Neural cell (in vitro differentiated cells): ENCODE results near the gene CLIP1. TPM values are rescaled to one million over a fixed set of nuclear protein-coding genes. Genes with fewer than 3 reads are reported as not detected.

Source experiments
- H2AFZ ChIP-seq: fragments of 200-600, 300-800 bp; sonication (generic), shearing (Covaris generic); 2 replicates; pipeline ENCODE4 v1.6.0; 2014; ENCODE audit warnings: low read depth, mild to moderate bottlenecking, antibody characterized with exemption, low read length, moderate library complexity
- H3F3A ChIP-seq: fragments of 200-600 bp; shearing (Covaris generic); 2 replicates; pipeline ENCODE4 v1.6.1; 2016; ENCODE audit warnings: mild to moderate bottlenecking, moderate library complexity, mixed read lengths, antibody characterized with exemption, low read length; ENCODE audit not compliant: insufficient read depth, poor library complexity, severe bottlenecking
- H3K27ac ChIP-seq: fragments of 200-600, 300-800 bp; sonication (generic), shearing (Covaris generic); 2 replicates; pipeline ENCODE4 v1.5.1; 2014; ENCODE audit warnings: mild to moderate bottlenecking, low read length, moderate library complexity
- H3K27me3 ChIP-seq: fragments of 300-800, 200-600 bp; sonication (generic), shearing (Covaris generic); 2 replicates; pipeline ENCODE4 v1.6.0; 2014; ENCODE audit warnings: mild to moderate bottlenecking, low read depth, low read length, moderate library complexity; ENCODE audit not compliant: insufficient read depth
- H3K36me3 ChIP-seq: fragments of 300-800, 200-600 bp; sonication (generic), shearing (Covaris generic); 2 replicates; pipeline ENCODE4 v1.5.1; 2014; ENCODE audit warnings: mild to moderate bottlenecking, antibody characterized with exemption, low read length, moderate library complexity; ENCODE audit not compliant: insufficient read depth
- H3K4me2 ChIP-seq: fragments of 300-800, 200-600 bp; sonication (generic), shearing (Covaris generic); 2 replicates; pipeline ENCODE4 v1.6.0; 2014; ENCODE audit warnings: mild to moderate bottlenecking, low read length
- H3K4me3 ChIP-seq: fragments of 300-800, 200-600 bp; sonication (generic), shearing (Covaris generic); 2 replicates; pipeline ENCODE4 v1.5.1; 2014; ENCODE audit warnings: mild to moderate bottlenecking, low read length, moderate library complexity
- H3K79me2 ChIP-seq: fragments of 200-600 bp; shearing (Covaris generic); replicated peaks from 2 replicates; pipeline ENCODE4 v1.6.0; 2014; ENCODE audit warnings: mild to moderate bottlenecking, low read length, moderate library complexity; ENCODE audit not compliant: insufficient read depth
- H3K9ac ChIP-seq: fragments of 300-800, 200-600 bp; sonication (generic), shearing (Covaris generic); 2 replicates; pipeline ENCODE4 v1.6.1; 2016; ENCODE audit warnings: mild to moderate bottlenecking, low read length, mixed read lengths
- H3K9me2 ChIP-seq: fragments of 200-600 bp; shearing (Covaris generic); 2 replicates; pipeline ENCODE4 v1.6.1; 2016; ENCODE audit warnings: mild to moderate bottlenecking, low read length, mixed read lengths; ENCODE audit not compliant: insufficient read depth
- H3K9me3 ChIP-seq: fragments of 200-600, 300-800 bp; sonication (generic), shearing (Covaris generic); 2 replicates; pipeline ENCODE4 v1.6.1; 2016; ENCODE audit warnings: mild to moderate bottlenecking, mixed run types, low read length, moderate library complexity, mixed read lengths
- H4K20me1 ChIP-seq: fragments of 200-600 bp; shearing (Covaris generic); 2 replicates; pipeline ENCODE4 v1.6.1; 2016; ENCODE audit warnings: mild to moderate bottlenecking, mixed run types; ENCODE audit not compliant: insufficient read depth
- EP300 ChIP-seq: fragments of 450-650 bp; conservative IDR thresholded peaks from 2 replicates; pipeline ENCODE4 v1.6.1; 2014; ENCODE audit warnings: antibody characterized with exemption, mild to moderate bottlenecking, moderate library complexity; ENCODE audit not compliant: poor library complexity, severe bottlenecking
- EZH2 ChIP-seq: fragments of 200-600, 300-800 bp; shearing (Covaris generic), sonication (generic); IDR thresholded peaks from 2 replicates; pipeline ENCODE4 v1.6.1; 2014; ENCODE audit warnings: antibody characterized with exemption, low read length, borderline replicate concordance, mild to moderate bottlenecking; ENCODE audit not compliant: insufficient read depth, poor library complexity, severe bottlenecking
- MXI1 ChIP-seq: fragments of 450-650 bp; conservative IDR thresholded peaks from 2 replicates; pipeline ENCODE4 v1.6.1; 2014; ENCODE audit warnings: antibody characterized with exemption, mild to moderate bottlenecking; ENCODE audit not compliant: poor library complexity, severe bottlenecking
- POLR2AphosphoS5 ChIP-seq: IDR thresholded peaks from 2 replicates; pipeline ENCODE4 v1.6.1; 2012
- RAD21 ChIP-seq: fragments of 450-650 bp; conservative IDR thresholded peaks from 2 replicates; pipeline ENCODE4 v1.6.1; 2014; ENCODE audit warnings: antibody characterized with exemption, mild to moderate bottlenecking, moderate library complexity
- SMC3 ChIP-seq: fragments of 450-650 bp; conservative IDR thresholded peaks from 2 replicates; pipeline ENCODE4 v1.6.1; 2014; ENCODE audit warnings: antibody characterized with exemption, mild to moderate bottlenecking, moderate library complexity; ENCODE audit not compliant: poor library complexity
- TAF1 ChIP-seq: IDR thresholded peaks from 2 replicates; pipeline ENCODE4 v1.6.1; 2012; ENCODE audit warnings: low read depth
- polyA plus RNA-seq: library from polyadenylated mRNA; depleted of rRNA; stranded (reverse); fragments of >200 nt; gene quantifications from 2 replicates; pipeline ENCODE4 v1.2.3, GENCODE V29; 2014
- TF ChIP-seq, protein P1 (sequence below): IDR thresholded peaks from 2 replicates; pipeline ENCODE4 v1.6.1; 2012; ENCODE audit warnings: borderline replicate concordance
- TF ChIP-seq, protein P2 (sequence below): fragments of 450-650 bp; IDR thresholded peaks from 2 replicates; pipeline ENCODE4 v1.5.1; 2014; ENCODE audit warnings: antibody characterized with exemption, mild to moderate bottlenecking, moderate library complexity; ENCODE audit not compliant: poor library complexity, severe bottlenecking

The CLIP1 gene
- polyA plus RNA-seq, 1 donor from 2014 or later, result 67.4 TPM

DNA sequence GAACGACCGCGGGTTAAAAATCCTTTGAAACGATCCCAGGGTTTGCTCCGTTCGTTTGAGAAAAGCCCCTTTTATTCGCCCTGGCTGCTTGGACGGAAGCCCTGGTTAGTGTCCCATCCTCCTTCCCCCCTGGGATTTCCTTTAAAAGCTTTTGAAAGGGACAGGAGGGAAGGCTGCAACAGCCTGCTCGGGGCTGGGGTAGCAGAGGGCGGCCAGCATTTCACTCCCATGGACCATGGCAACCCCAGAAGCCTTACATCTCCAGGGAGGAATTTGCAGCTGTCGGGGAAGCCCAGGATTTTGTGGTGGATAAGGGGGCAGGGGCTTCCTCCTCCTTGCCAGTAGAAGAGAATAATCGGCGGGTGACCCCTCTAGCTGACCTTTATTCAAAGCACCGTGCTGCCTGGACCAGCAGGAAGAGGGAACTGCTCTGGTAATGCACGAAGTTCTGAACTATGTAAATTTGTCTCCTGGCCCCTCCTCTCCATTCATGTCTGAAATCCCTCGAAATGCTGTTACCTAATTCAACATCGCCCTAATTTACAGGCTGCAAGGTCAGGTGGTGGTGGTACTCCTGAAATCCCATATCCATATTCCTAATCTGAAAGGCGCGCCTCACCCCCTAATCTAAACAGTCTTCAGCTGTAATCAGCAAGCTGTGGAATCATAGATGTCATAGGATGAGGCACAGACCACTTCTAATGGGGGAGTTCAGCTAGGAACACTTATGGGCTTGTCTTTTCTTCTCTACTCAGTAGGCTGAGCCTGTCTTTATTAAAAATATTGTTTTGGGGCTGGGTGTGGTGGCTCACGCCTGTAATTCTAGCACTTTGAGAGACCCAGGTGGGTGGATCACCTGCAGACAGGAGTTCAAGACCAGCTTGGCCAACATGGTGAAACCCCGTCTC lies 1.0 kb upstream of the CLIP1 start:
- no peaks in the 10 kb centered on the region for H3K9me2 ChIP-seq

DNA sequence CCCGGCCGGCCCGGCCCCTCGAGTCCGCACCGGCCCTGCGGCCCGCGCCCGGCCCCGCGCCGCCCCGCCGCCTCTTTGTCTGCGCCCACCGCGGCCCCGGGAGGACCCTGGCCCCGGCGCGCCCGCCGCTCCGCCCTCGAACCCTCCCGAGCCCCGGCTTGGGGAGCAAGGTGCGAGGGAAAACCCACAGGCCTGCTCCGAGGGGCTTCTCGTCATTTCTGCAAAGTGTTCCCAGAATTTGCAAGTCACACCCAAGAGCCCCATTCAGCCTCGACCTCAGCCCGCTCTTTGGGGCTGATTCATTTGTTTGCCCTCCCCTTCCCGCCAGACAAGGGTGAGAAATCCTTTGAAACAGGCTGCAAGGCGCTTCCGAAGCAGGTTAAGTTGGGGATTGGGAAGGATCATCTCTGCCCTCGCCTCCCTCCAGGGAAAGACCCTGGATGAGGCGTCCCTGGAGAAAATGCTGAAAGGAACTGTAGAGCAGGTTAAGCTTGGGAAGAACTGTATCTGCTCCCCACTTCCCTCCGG lies 325 bp upstream of the CLIP1 start:
- H2AFZ ChIP-seq, result peak overlapping the region; percentile 75
- peak overlapping the region; percentile 86 for H3K27ac ChIP-seq
- no peaks in the 10 kb centered on the region for H4K20me1 ChIP-seq
- H3K9ac ChIP-seq, result peak overlapping the region; percentile 85
- no peaks in the 10 kb centered on the region for H3K27me3 ChIP-seq
- peaks cover 5% of the 10 kb centered on the region for H3F3A ChIP-seq
- H3K36me3 ChIP-seq, result no peaks in the 10 kb centered on the region
- H3K4me2 ChIP-seq, result peak overlapping the region; percentile 90
- no peaks in the 10 kb centered on the region for H3K9me2 ChIP-seq
- TF ChIP-seq, protein P1, sequence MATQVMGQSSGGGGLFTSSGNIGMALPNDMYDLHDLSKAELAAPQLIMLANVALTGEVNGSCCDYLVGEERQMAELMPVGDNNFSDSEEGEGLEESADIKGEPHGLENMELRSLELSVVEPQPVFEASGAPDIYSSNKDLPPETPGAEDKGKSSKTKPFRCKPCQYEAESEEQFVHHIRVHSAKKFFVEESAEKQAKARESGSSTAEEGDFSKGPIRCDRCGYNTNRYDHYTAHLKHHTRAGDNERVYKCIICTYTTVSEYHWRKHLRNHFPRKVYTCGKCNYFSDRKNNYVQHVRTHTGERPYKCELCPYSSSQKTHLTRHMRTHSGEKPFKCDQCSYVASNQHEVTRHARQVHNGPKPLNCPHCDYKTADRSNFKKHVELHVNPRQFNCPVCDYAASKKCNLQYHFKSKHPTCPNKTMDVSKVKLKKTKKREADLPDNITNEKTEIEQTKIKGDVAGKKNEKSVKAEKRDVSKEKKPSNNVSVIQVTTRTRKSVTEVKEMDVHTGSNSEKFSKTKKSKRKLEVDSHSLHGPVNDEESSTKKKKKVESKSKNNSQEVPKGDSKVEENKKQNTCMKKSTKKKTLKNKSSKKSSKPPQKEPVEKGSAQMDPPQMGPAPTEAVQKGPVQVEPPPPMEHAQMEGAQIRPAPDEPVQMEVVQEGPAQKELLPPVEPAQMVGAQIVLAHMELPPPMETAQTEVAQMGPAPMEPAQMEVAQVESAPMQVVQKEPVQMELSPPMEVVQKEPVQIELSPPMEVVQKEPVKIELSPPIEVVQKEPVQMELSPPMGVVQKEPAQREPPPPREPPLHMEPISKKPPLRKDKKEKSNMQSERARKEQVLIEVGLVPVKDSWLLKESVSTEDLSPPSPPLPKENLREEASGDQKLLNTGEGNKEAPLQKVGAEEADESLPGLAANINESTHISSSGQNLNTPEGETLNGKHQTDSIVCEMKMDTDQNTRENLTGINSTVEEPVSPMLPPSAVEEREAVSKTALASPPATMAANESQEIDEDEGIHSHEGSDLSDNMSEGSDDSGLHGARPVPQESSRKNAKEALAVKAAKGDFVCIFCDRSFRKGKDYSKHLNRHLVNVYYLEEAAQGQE, result peak; percentile 70
- TF ChIP-seq POLR2AphosphoS5, result peak; percentile 13
- no peak for TF ChIP-seq TAF1
- no peak for TF ChIP-seq EP300
- TF ChIP-seq, protein P2, sequence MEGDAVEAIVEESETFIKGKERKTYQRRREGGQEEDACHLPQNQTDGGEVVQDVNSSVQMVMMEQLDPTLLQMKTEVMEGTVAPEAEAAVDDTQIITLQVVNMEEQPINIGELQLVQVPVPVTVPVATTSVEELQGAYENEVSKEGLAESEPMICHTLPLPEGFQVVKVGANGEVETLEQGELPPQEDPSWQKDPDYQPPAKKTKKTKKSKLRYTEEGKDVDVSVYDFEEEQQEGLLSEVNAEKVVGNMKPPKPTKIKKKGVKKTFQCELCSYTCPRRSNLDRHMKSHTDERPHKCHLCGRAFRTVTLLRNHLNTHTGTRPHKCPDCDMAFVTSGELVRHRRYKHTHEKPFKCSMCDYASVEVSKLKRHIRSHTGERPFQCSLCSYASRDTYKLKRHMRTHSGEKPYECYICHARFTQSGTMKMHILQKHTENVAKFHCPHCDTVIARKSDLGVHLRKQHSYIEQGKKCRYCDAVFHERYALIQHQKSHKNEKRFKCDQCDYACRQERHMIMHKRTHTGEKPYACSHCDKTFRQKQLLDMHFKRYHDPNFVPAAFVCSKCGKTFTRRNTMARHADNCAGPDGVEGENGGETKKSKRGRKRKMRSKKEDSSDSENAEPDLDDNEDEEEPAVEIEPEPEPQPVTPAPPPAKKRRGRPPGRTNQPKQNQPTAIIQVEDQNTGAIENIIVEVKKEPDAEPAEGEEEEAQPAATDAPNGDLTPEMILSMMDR, result no peak
- TF ChIP-seq MXI1, result no peak
- TF ChIP-seq EZH2, result no peak
- no peak for TF ChIP-seq SMC3
- no peak for TF ChIP-seq RAD21
- H3K79me2 ChIP-seq, result peaks cover 40% of the 10 kb centered on the region
- H3K9me3 ChIP-seq, result no peaks in the 10 kb centered on the region
- H3K4me3 ChIP-seq, result peak overlapping the region; percentile 75

More for the DNA sequence above, 1.0 kb upstream of the CLIP1 start:
- Histone ChIP-seq H3K79me2 (peaks cover 33% of the 10 kb centered on the region), H3F3A (peaks cover 5% of the 10 kb centered on the region), H3K36me3 (no peaks in the 10 kb centered on the region), H3K9me3 (no peaks in the 10 kb centered on the region), H3K4me3 (peak overlapping the region; percentile 75), H4K20me1 (no peaks in the 10 kb centered on the region), H2AFZ (peak overlapping the region; percentile 75), H3K27ac (peak overlapping the region; percentile 86), H3K27me3 (no peaks in the 10 kb centered on the region), H3K4me2 (peak overlapping the region; percentile 90), H3K9ac (peak overlapping the region; percentile 85)
- TF ChIP-seq TAF1, result peak; percentile 64
- no peak for TF ChIP-seq EP300
- TF ChIP-seq RAD21, result no peak
- no peak for TF ChIP-seq POLR2AphosphoS5
- TF ChIP-seq, protein P2, result no peak
